ENCODE measurements around the gene ZHX3. TPM values are rescaled to one million over a fixed set of nuclear protein-coding genes. Genes with fewer than 3 reads are reported as not detected.
A peak's percentile ranks its signal among the peaks of the same experiment; 100 is the strongest.

The ZHX3 gene
- total and polyA plus RNA-seq, 2 of the 13 experiments (the other 11 are each of a cell fraction or from before 2014, with no cell fraction given), result 8.4 to 11.7 TPM

DNA sequence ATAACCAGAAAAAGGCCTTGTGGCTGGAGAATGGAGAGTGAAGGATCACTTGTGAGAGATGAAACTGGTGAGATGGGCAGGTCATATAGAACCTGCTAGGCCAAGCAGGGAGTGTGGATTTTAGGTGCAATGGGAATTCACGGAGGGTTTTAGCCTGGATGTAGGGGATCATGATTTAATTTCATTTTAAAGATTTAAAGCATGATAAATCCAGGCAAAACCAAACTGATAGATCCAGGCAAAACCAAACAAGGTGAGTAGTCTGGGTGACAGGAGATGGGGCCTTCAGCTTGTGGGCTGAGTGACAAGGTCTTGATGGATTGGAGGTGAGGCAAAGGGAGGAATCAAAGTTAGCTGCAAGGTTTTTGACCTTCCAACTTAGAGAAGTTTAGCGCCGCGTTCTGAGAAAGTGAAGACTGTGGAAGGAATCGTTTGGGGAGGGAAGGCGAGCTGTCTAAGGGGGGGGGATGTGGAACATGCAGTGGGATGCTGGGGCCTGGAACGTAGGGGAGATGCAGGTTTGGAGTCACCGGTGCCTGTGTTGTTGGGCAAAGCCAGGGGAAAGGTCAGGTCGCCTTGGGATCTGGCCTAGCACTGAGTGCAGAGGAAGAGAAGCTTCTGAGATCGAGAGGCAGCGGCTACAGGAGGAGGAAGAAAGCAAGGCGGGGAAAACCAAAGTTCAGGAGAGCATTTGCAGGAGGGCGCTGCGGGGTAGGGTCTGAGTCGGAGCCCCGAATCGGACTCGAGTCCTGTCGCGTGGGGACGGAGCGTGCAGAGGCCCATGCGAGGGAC is 181.4 kb downstream of the ZHX3 start (continued):
- TF ChIP-seq ZNF747 (CRISPR knock-in tag; IDR thresholded peaks at IDR 0.05; ENCODE audit: borderline replicate concordance), result no peak
- no peak for TF ChIP-seq BCL6 (CRISPR knock-in tag; IDR thresholded peaks at IDR 0.05)
- no peak for TF ChIP-seq PCBP1 (IDR thresholded peaks at IDR 0.05; ENCODE audit: borderline replicate concordance, low read depth, low read length)
- no peak for TF ChIP-seq TGIF2 (CRISPR knock-in tag; IDR thresholded peaks at IDR 0.05)
- no peak for TF ChIP-seq GATAD2A (CRISPR knock-in tag; IDR thresholded peaks at IDR 0.05)
- TF ChIP-seq ZMYM4 (CRISPR knock-in tag; IDR thresholded peaks at IDR 0.05), result no peak
- no peak for TF ChIP-seq SMYD3 (CRISPR knock-in tag; IDR thresholded peaks at IDR 0.05)
- no peak for TF ChIP-seq ZNF597 (CRISPR knock-in tag; IDR thresholded peaks at IDR 0.05)
- no peak for TF ChIP-seq HOXA7 (CRISPR knock-in tag; IDR thresholded peaks at IDR 0.05)
- TF ChIP-seq SRY (CRISPR knock-in tag; IDR thresholded peaks at IDR 0.05), result no peak
- no peak for TF ChIP-seq RAD51 (IDR thresholded peaks at IDR 0.05; ENCODE audit: borderline replicate concordance)
- peak; percentile 28; the same call in 1 of the 3 replicates for TF ChIP-seq MXI1 (IDR thresholded peaks at IDR 0.05; ENCODE audit: borderline replicate concordance, low read depth, low read length)
- TF ChIP-seq ZNF44 (CRISPR knock-in tag; IDR thresholded peaks at IDR 0.05), result no peak; the same call in 1 of the 2 replicates
- TF ChIP-seq SOX13 (IDR thresholded peaks at IDR 0.05), result no peak
- no peak for TF ChIP-seq SOX13 (CRISPR knock-in tag; conservative IDR thresholded peaks at IDR 0.05 in 1 of 2, IDR thresholded peaks at IDR 0.05 in 1 of 2)
- TF ChIP-seq RNF2 (conservative IDR thresholded peaks at IDR 0.05; ENCODE audit: low read depth), result no peak
- no peak; the same call in 1 of the 2 replicates for TF ChIP-seq ZNF552 (CRISPR knock-in tag; IDR thresholded peaks at IDR 0.05; ENCODE audit: borderline replicate concordance)
- TF ChIP-seq, protein P1, sequence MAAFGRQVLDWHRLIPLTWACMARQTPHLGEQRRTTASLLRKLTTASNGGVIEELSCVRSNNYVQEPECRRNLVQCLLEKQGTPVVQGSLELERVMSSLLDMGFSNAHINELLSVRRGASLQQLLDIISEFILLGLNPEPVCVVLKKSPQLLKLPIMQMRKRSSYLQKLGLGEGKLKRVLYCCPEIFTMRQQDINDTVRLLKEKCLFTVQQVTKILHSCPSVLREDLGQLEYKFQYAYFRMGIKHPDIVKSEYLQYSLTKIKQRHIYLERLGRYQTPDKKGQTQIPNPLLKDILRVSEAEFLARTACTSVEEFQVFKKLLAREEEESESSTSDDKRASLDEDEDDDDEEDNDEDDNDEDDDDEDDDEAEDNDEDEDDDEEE (CRISPR knock-in tag; IDR thresholded peaks at IDR 0.05), result no peak
- peak; percentile 23; the same call in 1 of the 2 replicates for TF ChIP-seq DPF2 (CRISPR knock-in tag; IDR thresholded peaks at IDR 0.05; ENCODE audit: borderline replicate concordance, low read depth)
- TF ChIP-seq GTF3A (CRISPR knock-in tag; conservative IDR thresholded peaks at IDR 0.05), result no peak
- TF ChIP-seq, protein P2, sequence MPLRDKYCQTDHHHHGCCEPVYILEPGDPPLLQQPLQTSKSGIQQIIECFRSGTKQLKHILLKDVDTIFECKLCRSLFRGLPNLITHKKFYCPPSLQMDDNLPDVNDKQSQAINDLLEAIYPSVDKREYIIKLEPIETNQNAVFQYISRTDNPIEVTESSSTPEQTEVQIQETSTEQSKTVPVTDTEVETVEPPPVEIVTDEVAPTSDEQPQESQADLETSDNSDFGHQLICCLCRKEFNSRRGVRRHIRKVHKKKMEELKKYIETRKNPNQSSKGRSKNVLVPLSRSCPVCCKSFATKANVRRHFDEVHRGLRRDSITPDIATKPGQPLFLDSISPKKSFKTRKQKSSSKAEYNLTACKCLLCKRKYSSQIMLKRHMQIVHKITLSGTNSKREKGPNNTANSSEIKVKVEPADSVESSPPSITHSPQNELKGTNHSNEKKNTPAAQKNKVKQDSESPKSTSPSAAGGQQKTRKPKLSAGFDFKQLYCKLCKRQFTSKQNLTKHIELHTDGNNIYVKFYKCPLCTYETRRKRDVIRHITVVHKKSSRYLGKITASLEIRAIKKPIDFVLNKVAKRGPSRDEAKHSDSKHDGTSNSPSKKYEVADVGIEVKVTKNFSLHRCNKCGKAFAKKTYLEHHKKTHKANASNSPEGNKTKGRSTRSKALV (CRISPR knock-in tag; IDR thresholded peaks at IDR 0.05), result no peak
- 0 out of 2 replicates have a peak, but pooled peaks have one; percentile 86 for TF ChIP-seq ZNF292 (CRISPR knock-in tag; IDR thresholded peaks at IDR 0.05; ENCODE audit: borderline replicate concordance, low read depth)
- TF ChIP-seq ZBTB26 (CRISPR knock-in tag; IDR thresholded peaks at IDR 0.05; ENCODE audit: borderline replicate concordance), result no peak
- TF ChIP-seq ZNF761 (CRISPR knock-in tag; conservative IDR thresholded peaks at IDR 0.05), result no peak; the same call in 1 of the 2 replicates
- no peak for TF ChIP-seq SP4 (CRISPR knock-in tag; IDR thresholded peaks at IDR 0.05)
- no peak for TF ChIP-seq MXD4 (CRISPR knock-in tag; IDR thresholded peaks at IDR 0.05)
